GM19395 (cell line): ENCODE measurements around the gene GMPR2.
"Not testable (repeated sequence)": the region's sequence is repeated elsewhere in the genome, so short reads cannot be mapped to it uniquely, and the experiment has no call there.

Experiments
- ATAC-seq: cut with Tn5 transposase; IDR thresholded peaks from one replicate; pipeline ENCODE4 v1.9.1; 2021; ENCODE audit warnings: mild to moderate bottlenecking, moderate library complexity; ENCODE audit not compliant: unreplicated experiment

GMPR2 gene

GRCh38 chr14:24198814-24199524 lies 33.8 kb upstream of the GMPR2 start:
- no peak for ATAC-seq

DNA sequence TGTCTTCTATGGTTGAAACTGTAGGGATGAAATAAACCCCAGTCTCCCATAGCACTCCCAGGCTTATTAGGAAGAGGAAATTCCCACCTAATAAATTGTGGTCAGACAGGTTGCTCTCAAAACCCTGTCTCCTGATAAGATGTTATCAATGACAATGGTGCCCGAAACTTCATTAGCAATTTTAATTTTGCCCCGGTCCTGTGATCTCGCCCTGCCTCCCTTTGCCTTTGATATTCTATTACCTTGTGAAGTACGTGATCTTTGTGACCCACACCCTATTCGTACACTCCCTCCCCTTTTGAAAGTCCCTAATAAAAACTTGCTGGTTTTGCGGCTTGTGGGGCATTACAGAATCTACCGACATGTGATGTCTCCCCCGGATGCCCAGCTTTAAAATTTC lies 30.2 kb upstream of the GMPR2 start:
- ATAC-seq = not testable (repeated sequence)

DNA sequence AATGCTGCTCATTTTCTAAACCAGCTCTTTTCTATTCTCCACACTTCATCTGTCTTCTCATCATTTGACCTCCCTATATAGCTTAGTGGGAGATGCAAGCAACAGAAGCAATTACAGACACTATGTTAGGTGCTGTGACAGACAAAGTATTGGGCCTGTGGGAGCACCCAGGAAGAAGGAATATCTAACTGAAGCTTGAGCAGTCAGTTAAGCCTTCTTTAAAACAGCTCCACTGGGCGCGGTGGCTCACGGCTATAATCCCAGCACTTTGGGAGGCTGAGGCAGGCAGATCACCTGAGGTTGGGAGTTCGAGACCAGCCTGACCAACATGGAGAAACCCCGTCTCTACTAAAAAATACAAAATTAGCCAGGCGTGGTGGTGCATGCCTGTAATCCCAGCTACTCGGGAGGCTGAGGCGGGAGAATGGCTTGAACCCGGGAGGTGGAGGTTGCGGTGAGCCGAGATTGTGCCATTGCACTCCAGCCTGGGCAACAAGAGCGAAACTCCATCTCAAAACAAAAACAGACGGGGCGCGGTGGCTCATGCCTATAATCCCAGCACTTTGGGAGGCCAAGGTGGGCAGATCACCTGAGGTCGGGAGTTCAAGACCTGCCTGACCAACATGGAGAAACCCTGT lies 29.4 kb upstream of the GMPR2 start:
- ATAC-seq = not testable (repeated sequence)

GRCh38 chr14:24204163-24205146 lies 28.3 kb upstream of the GMPR2 start:
- no peak for ATAC-seq

DNA sequence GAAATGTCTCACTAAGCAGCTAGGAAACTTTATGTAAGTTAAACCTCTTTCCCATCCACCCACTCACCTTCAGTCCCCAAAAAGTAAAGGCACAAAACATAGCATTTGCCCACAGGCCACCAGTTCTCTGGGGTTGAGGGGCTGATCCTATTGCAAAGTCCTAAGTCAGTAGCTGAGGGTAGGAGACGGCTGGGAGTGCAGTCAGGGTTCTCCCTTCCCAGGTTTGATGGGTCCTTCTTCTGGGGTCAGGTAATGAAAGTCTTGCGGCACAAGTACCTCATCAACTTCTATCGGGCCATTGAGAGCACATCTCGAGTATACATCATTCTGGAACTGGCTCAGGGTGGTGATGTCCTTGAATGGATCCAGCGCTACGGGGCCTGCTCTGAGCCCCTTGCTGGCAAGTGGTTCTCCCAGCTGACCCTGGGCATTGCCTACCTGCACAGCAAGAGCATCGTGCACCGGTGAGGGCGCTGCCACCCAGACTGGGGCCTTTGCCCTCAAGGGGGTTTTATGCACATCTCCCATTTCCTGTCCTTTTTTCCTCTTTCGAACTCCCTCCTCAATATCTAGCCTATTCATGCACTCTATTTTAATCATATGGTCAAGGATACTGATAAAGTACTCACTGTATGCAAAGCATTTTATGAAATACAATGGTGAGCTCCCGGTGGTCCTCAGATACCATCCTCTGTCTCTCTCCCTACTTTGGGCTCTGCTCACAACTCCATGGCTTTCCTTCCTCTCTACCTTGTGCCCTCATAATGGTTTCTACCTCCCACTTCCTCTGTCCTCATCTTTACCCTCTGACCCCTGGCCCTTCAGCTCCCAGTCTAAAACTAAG lies 26.2 kb upstream of the GMPR2 start:
- ATAC-seq = no peak

DNA sequence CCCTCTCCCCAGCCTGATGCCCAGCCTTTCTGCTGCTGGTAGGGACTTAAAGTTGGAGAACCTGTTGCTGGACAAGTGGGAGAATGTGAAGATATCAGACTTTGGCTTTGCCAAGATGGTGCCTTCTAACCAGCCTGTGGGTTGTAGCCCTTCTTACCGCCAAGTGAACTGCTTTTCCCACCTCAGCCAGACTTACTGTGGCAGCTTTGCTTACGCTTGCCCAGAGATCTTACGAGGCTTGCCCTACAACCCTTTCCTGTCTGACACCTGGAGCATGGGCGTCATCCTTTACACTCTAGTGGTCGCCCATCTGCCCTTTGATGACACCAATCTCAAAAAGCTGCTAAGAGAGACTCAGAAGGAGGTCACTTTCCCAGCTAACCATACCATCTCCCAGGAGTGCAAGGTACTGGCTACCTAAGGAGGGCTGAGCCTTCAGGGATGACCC lies 25.6 kb upstream of the GMPR2 start:
- ATAC-seq = no peak

DNA sequence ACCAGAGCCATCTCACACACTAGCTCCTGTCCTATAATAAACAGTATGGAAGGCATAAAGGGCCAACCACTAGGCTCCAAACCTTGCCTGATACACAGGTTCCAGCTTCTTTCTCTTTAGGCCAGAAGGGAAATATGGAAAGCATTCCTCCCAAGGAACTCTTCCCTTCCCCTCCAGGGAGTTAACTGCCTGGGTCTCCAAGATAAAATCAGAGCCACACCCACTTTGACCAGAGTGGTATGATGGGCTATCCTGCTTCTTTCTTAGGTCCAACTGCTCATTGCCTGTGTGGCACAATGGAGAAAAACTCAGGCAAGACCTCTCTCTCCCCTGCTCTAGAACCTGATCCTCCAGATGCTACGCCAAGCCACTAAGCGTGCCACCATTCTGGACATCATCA lies 25.1 kb upstream of the GMPR2 start:
- ATAC-seq = no peak

DNA sequence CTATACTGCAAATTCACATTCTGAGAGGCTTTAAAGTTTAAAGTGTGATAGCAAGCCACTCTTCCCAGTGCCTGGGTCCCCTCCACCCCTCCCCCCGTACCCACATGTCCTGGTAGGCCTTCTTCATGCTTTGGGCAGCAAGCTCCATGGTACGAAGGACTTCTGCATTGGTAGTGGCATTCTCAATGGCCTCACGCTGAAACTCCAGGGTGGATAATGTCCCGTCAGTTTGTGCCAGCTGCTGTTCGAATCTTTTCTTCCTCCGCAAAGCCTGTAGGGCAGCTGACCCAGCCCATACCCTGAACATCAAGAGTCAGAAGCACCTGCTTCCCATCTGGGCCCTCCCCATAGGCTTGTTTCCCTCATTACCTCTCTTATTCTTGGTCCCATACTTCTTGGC lies 21.4 kb upstream of the GMPR2 start:
- ATAC-seq = no peak

GRCh38 chr14:24212924-24213865 lies 19.5 kb upstream of the GMPR2 start, which contains the start of gene CHMP4A:
TSS of gene CHMP4A (minus strand) at chr14:24213488. CDS start at chr14:24213439, 49 bp downstream.
- ATAC-seq = peak; percentile 80

DNA sequence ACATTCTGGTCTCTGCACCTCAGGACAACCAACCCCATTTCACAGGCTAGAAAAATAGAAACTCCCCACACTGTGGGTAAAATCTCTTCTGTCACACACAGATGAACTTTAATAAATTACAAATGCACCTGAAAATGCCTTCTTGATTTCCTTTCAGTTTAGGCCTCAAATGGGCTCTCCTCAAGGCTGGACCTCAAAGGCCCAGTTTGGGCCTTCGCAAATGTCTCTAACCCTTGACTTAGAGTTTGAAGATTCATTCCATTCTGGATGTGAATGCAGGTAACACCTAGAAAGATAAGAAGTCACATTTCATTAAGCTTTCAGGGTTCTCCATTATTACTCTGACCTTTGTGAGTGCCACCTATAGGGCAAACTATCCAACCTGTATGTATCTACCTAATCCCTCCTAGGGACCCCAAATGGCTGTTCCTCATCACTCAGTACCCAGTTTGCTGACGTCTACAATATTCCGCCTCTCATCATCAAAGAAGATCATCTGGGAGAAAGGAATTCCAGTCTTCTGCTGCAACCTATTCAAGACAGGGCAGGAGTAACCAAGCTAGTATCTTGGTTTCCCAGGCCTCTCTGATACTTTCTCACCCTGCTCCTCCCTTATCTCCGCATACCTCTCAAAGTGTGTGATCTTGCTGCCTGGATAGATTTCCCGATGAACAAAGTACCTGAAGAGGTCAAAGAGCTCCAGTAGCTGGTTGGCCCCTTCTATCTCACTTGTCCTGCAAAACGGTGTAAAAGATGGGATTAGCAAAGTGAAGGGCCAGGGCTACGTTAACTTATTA lies 18.7 kb upstream of the GMPR2 start:
- no peak for ATAC-seq

DNA sequence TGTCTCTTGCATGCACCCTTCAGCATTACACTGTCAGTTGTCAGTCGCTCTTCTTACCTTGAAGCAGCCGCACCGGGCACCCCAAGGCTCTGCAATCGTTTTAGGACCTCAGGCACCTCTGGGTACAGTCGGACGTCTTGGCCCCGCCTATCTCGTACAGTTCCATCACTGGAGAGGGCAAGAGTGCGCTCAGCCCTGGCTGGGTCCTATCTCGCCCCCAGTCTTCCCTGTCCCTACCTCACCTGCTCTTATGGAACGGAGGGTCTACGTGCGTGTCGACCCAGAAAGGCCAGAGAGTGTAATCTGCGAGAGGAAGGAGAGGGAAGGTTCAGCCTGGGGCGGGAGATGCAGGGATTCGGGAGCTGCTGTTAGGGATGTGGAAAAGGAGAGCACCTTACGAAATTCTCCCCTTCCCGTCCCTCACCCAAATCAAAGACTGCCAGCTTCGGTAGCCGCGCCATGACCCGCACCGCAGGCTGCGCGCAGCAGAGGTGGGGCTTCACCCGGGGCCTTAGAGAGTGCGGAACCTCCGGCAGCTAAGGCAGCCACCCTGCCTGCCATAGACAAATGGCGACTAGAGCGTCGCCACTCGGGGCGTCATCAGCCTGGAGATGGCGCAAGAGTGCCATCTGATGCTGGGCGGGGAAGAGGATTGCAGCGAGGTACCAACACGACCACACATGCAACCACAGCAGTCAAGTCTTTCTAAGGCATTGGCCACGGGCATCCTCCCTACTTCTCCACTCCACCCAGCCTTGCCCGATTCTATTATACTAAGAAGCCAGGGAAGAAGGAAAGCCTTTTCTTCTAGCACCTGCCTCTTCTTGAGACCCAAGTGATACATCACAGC lies 17.0 kb upstream of the GMPR2 start, which contains the start of gene MDP1:
Gene MDP1, minus strand, starts transcription at position 572 of the 850 bp plus-strand sequence. Its CDS starts 111 bp downstream, at position 461.
- peak; percentile 68 for ATAC-seq

GRCh38 chr14:24216345-24216699 lies 16.4 kb upstream of the GMPR2 start:
- ATAC-seq = no peak

DNA sequence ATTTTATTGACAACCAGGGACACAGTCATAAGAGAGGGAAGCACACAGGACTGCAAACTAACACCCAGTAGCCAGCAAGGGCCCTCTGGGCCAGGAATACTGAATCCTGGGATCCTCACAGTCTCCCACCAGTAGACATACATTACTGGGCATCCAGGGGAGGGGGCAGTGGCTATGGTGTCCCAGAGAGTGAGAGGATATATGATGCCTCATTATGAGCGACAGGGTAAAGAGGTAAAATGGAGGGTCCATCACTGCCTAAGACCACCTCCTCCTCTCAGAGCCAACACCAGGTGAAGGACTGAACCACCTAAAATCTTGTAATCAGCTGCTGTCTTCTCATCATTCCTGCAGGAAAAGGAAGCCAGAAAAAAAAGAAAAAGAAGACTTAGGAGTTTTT lies 15.9 kb upstream of the GMPR2 start:
- not testable (repeated sequence) for ATAC-seq

- ATAC-seq = no peak
Measured at GRCh38 chr14:24219080-24219479, 13.6 kb upstream of the GMPR2 start.

GRCh38 chr14:24219521-24219920 lies 13.2 kb upstream of the GMPR2 start:
- ATAC-seq = no peak

DNA sequence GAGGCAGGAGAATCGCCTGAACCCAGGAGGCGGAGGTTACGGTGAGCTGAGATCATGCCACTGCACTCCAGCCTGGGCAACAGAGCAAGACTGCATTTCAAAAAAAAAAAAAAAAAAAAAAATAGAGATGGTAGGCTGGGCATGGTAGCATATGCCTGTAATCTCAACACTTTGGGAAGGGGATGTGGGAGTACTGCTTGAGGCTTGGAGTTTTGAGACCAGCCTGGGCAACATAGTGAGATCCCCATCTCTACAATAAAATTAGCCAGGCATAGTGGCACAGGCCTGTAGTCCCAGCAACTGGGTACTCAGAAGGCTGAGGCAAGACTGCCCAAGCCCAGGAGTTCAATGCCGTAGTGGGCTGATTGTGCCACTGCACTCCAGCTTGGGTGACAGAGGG lies 9.7 kb upstream of the GMPR2 start:
- ATAC-seq = not testable (repeated sequence)

GRCh38 chr14:24224618-24225071 lies 8.1 kb upstream of the GMPR2 start:
- no peak for ATAC-seq
